HEK293 (cell line): ENCODE data around the gene TBP.

Experiments used
- CTCF ChIA-PET: fragments of 350-600 bp; formaldehyde crosslinking; extraction: SDS; loops from one replicate; lab custom pipeline; 2021; ENCODE audit warnings: antibody characterized with exemption; lab: Yijun Ruan, JAX
- POLR2A ChIA-PET: fragments of 300-600 bp; formaldehyde crosslinking; extraction: SDS; loops from one replicate; lab custom pipeline; 2020; ENCODE audit warnings: antibody characterized with exemption, inconsistent platforms; lab: Yijun Ruan, JAX
- H3K27ac ChIP-seq: fragments of 200-500 bp; sonication (Bioruptor generic); 2 replicates; pipeline ENCODE4 v1.5.1; 2014; ENCODE audit warnings: low read depth, low read length, control low read depth, inconsistent platforms; ENCODE audit errors: extremely low read depth
- H3K36me3 ChIP-seq, 2 experiments: fragments of 200-500 bp in 1 of 2; sonication (Bioruptor generic) in 1 of 2; 1 replicate in 1 of 2; 2 replicates in 1 of 2; pipeline ENCODE4 v1.5.1; 2014 to 2017; ENCODE audit warnings: inconsistent platforms in 2 of 2, low read length in 2 of 2; ENCODE audit not compliant: control insufficient read depth in 2 of 2, insufficient read depth in 1 of 2
- H3K4me1 ChIP-seq: fragments of 200-500 bp; sonication (Bioruptor generic); 2 replicates; pipeline ENCODE4 v1.5.1; 2014; ENCODE audit warnings: mild to moderate bottlenecking, low read length, inconsistent platforms; ENCODE audit not compliant: control insufficient read depth, insufficient read depth
- H3K4me3 ChIP-seq: 2 replicates; pipeline ENCODE4 v1.5.1; 2011; ENCODE audit warnings: low read depth, mild to moderate bottlenecking, control low read depth, low read length, moderate library complexity
- H3K9me3 ChIP-seq: fragments of 200-500 bp; sonication (Bioruptor generic); 2 replicates; pipeline ENCODE4 v1.5.1; 2014; ENCODE audit warnings: low read depth, low read length, inconsistent platforms; ENCODE audit not compliant: control insufficient read depth, insufficient read depth
- BCL11A ChIP-seq: fragments of 450-650 bp; formaldehyde crosslinking; IDR thresholded peaks from 2 replicates; pipeline ENCODE4 v1.5.1; 2016; ENCODE audit warnings: low read depth, missing biosample characterization, missing genetic modification characterization
- GFI1B ChIP-seq: fragments of 450-650 bp; formaldehyde crosslinking; IDR thresholded peaks from 2 replicates; pipeline ENCODE4 v1.5.1; 2016; ENCODE audit warnings: missing biosample characterization, missing genetic modification characterization
- GLIS1 ChIP-seq: fragments of 450-650 bp; formaldehyde crosslinking; IDR thresholded peaks from 2 replicates; pipeline ENCODE4 v1.5.1; 2016; ENCODE audit warnings: missing biosample characterization, missing genetic modification characterization
- KLF1 ChIP-seq: fragments of 450-650 bp; formaldehyde crosslinking; IDR thresholded peaks from 2 replicates; pipeline ENCODE4 v1.5.1; 2016; ENCODE audit warnings: missing biosample characterization, missing genetic modification characterization
- KLF10 ChIP-seq: fragments of 450-650 bp; IDR thresholded peaks from 2 replicates; pipeline ENCODE4 v1.5.1; 2018; ENCODE audit warnings: missing biosample characterization, mild to moderate bottlenecking, missing genetic modification characterization
- REPIN1 ChIP-seq: fragments of 450-650 bp; formaldehyde crosslinking; IDR thresholded peaks from 2 replicates; pipeline ENCODE4 v1.5.1; 2017; ENCODE audit warnings: missing biosample characterization, missing genetic modification characterization, low read depth
- SCRT2 ChIP-seq: fragments of 450-650 bp; formaldehyde crosslinking; IDR thresholded peaks from 2 replicates; pipeline ENCODE4 v1.5.1; 2016; ENCODE audit warnings: missing biosample characterization, missing genetic modification characterization
- WT1 ChIP-seq: fragments of 450-650 bp; formaldehyde crosslinking; IDR thresholded peaks from 2 replicates; pipeline ENCODE4 v1.5.1; 2016; ENCODE audit warnings: missing biosample characterization, missing genetic modification characterization
- ZBTB20 ChIP-seq: fragments of 450-650 bp; formaldehyde crosslinking; IDR thresholded peaks from 2 replicates; pipeline ENCODE4 v1.5.1; 2016; ENCODE audit warnings: missing biosample characterization, missing genetic modification characterization
- ZBTB48 ChIP-seq: fragments of 450-650 bp; formaldehyde crosslinking; IDR thresholded peaks from 2 replicates; pipeline ENCODE4 v1.5.1; 2016; ENCODE audit warnings: missing biosample characterization, missing genetic modification characterization
- ZFP41 ChIP-seq: fragments of 450-650 bp; formaldehyde crosslinking; IDR thresholded peaks from 2 replicates; pipeline ENCODE4 v1.5.1; 2016; ENCODE audit warnings: missing biosample characterization, missing genetic modification characterization, borderline replicate concordance
- ZNF114 ChIP-seq: fragments of 450-650 bp; formaldehyde crosslinking; IDR thresholded peaks from 2 replicates; pipeline ENCODE4 v1.5.0; 2017; ENCODE audit warnings: missing biosample characterization, missing genetic modification characterization
- ZNF175 ChIP-seq: fragments of 450-650 bp; formaldehyde crosslinking; IDR thresholded peaks from 2 replicates; pipeline ENCODE4 v1.5.1; 2016; ENCODE audit warnings: missing biosample characterization, missing genetic modification characterization
- ZNF202 ChIP-seq: fragments of 450-650 bp; formaldehyde crosslinking; IDR thresholded peaks from 2 replicates; pipeline ENCODE4 v1.5.1; 2016; ENCODE audit warnings: missing biosample characterization, missing genetic modification characterization, borderline replicate concordance
- ZNF302 ChIP-seq: fragments of 450-650 bp; formaldehyde crosslinking; IDR thresholded peaks from 2 replicates; pipeline ENCODE4 v1.5.1; 2016; ENCODE audit warnings: missing biosample characterization, missing genetic modification characterization, low read depth
- ZNF544 ChIP-seq: fragments of 450-650 bp; formaldehyde crosslinking; IDR thresholded peaks from 2 replicates; pipeline ENCODE4 v1.5.0; 2017; ENCODE audit warnings: missing biosample characterization, missing genetic modification characterization
- ZNF560 ChIP-seq: fragments of 450-650 bp; formaldehyde crosslinking; IDR thresholded peaks from 2 replicates; pipeline ENCODE4 v1.5.1; 2017; ENCODE audit warnings: missing biosample characterization, missing genetic modification characterization, borderline replicate concordance
- ZNF707 ChIP-seq: fragments of 450-650 bp; formaldehyde crosslinking; IDR thresholded peaks from 2 replicates; pipeline ENCODE4 v1.5.1; 2016; ENCODE audit warnings: missing biosample characterization, missing genetic modification characterization
- ZNF791 ChIP-seq: fragments of 450-650 bp; formaldehyde crosslinking; IDR thresholded peaks from 2 replicates; pipeline ENCODE4 v1.5.1; 2016; ENCODE audit warnings: missing biosample characterization, missing genetic modification characterization
- TF ChIP-seq, protein P1 (sequence below): fragments of 450-650 bp; formaldehyde crosslinking; IDR thresholded peaks from 2 replicates; pipeline ENCODE4 v1.5.1; 2016; ENCODE audit warnings: missing biosample characterization, missing genetic modification characterization, borderline replicate concordance
- TF ChIP-seq, protein P2 (sequence below): fragments of 450-650 bp; formaldehyde crosslinking; IDR thresholded peaks from 2 replicates; pipeline ENCODE4 v1.5.1; 2016; ENCODE audit warnings: missing biosample characterization, missing genetic modification characterization
- TF ChIP-seq, protein P3 (sequence below): fragments of 450-650 bp; formaldehyde crosslinking; IDR thresholded peaks from 2 replicates; pipeline ENCODE4 v1.5.1; 2016; ENCODE audit warnings: missing biosample characterization, missing genetic modification characterization
- TF ChIP-seq, protein P4 (sequence below): fragments of 450-650 bp; formaldehyde crosslinking; IDR thresholded peaks from 2 replicates; pipeline ENCODE4 v1.5.1; 2017; ENCODE audit warnings: missing biosample characterization, missing genetic modification characterization

TBP gene

DNA sequence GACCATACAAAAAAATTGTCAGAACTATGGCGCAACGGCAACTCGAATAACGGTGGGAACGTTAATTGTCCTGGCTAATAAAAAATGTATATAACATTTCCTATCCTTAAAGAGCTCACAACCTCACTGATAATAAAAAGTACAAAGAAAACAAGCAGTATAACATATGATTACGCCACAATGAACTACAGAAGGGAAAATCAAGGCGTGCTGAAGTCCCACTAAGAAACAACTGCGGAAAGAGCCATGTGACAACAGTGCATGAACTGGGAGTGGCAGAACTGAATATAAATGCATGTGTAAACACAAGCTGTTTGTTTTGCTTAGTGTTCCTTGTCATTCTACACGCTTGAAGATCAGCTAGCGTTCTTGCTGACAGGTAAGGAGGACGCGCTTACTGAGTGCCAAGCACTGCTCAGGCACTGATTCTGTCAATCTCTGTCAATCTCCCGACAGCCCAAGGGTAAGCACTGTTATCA lies 596 bp upstream of the TBP start:
- Histone ChIP-seq H3K9me3 (no peaks in the 10 kb centered on the region), H3K36me3 (peaks cover 2 to 50% of the 10 kb centered on the region in 2 experiments), H3K4me3 (peak overlapping the region; percentile 98), H3K4me1 (peaks cover 9% of the 10 kb centered on the region), H3K27ac (no peak overlapping the region; the same call in 1 of the 2 replicates)
- no peak for TF ChIP-seq ZNF791 (tag by site-specific recombination)
- no peak for TF ChIP-seq ZNF707
- TF ChIP-seq, protein P1, sequence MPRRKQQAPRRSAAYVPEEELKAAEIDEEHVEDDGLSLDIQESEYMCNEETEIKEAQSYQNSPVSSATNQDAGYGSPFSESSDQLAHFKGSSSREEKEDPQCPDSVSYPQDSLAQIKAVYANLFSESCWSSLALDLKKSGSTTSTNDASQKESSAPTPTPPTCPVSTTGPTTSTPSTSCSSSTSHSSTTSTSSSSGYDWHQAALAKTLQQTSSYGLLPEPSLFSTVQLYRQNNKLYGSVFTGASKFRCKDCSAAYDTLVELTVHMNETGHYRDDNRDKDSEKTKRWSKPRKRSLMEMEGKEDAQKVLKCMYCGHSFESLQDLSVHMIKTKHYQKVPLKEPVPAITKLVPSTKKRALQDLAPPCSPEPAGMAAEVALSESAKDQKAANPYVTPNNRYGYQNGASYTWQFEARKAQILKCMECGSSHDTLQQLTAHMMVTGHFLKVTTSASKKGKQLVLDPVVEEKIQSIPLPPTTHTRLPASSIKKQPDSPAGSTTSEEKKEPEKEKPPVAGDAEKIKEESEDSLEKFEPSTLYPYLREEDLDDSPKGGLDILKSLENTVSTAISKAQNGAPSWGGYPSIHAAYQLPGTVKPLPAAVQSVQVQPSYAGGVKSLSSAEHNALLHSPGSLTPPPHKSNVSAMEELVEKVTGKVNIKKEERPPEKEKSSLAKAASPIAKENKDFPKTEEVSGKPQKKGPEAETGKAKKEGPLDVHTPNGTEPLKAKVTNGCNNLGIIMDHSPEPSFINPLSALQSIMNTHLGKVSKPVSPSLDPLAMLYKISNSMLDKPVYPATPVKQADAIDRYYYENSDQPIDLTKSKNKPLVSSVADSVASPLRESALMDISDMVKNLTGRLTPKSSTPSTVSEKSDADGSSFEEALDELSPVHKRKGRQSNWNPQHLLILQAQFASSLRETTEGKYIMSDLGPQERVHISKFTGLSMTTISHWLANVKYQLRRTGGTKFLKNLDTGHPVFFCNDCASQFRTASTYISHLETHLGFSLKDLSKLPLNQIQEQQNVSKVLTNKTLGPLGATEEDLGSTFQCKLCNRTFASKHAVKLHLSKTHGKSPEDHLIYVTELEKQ (tag by site-specific recombination) = 0 out of 2 replicates have a peak, but pooled peaks have one; percentile 32
- TF ChIP-seq GFI1B = 0 out of 2 replicates have a peak, but pooled peaks have one; percentile 86
- TF ChIP-seq GLIS1 (tag by site-specific recombination) = no peak
- peak; percentile 25; the same call in 1 of the 2 replicates for TF ChIP-seq WT1 (tag by site-specific recombination)
- POLR2A ChIA-PET = interaction anchor here (0.9 to 3.1 kb wide), 7 partner anchors 12 to 802 kb away, joined by 3 to 16 read pairs (median 3); partner anchors contain the start of genes DLL1, DYNLT2, ERMARD and PDCD2
- CTCF ChIA-PET = no interaction called here

DNA sequence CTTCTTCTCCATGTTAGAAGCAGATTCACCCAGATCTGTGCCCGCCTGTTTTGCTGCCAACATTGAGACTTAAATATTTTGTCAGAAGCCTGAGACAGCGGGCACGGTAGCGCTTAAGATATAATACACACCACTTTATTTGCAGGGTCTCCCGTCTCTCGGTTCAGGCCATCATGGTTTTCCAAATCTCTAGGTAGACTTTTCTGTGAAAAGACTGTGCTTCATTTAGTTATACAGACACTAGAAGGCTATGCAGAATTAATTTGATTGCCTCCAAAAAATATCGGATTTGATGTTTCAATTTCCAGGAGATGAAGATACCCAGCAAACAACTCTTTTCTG lies 598 bp downstream of the TBP start:
- no peaks in the 10 kb centered on the region for H3K9me3 ChIP-seq
- CTCF ChIA-PET = no interaction called here
- H3K4me3 ChIP-seq = peak overlapping the region; percentile 98
- POLR2A ChIA-PET = interaction anchor here (3.1 kb wide), 1 partner anchor 29 kb away, joined by 16 read pairs; the partner anchor contains the start of gene PDCD2
- TF ChIP-seq BCL11A (tag by site-specific recombination) (no peak), ZNF202 (no peak), ZNF114 (tag by site-specific recombination) (no peak), ZFP41 (no peak), REPIN1 (no peak), ZNF544 (tag by site-specific recombination) (no peak), ZNF175 (tag by site-specific recombination) (no peak), SCRT2 (no peak), ZBTB48 (tag by site-specific recombination) (no peak), KLF10 (tag by site-specific recombination) (no peak), KLF1 (tag by site-specific recombination) (no peak), ZNF302 (no peak), ZBTB20 (tag by site-specific recombination) (no peak), ZNF560 (tag by site-specific recombination) (no peak)
- TF ChIP-seq, protein P2, sequence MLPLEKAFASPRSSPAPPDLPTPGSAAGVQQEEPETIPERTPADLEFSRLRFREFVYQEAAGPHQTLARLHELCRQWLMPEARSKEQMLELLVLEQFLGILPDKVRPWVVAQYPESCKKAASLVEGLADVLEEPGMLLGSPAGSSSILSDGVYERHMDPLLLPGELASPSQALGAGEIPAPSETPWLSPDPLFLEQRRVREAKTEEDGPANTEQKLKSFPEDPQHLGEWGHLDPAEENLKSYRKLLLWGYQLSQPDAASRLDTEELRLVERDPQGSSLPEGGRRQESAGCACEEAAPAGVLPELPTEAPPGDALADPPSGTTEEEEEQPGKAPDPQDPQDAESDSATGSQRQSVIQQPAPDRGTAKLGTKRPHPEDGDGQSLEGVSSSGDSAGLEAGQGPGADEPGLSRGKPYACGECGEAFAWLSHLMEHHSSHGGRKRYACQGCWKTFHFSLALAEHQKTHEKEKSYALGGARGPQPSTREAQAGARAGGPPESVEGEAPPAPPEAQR (tag by site-specific recombination) = no peak
- TF ChIP-seq, protein P3, sequence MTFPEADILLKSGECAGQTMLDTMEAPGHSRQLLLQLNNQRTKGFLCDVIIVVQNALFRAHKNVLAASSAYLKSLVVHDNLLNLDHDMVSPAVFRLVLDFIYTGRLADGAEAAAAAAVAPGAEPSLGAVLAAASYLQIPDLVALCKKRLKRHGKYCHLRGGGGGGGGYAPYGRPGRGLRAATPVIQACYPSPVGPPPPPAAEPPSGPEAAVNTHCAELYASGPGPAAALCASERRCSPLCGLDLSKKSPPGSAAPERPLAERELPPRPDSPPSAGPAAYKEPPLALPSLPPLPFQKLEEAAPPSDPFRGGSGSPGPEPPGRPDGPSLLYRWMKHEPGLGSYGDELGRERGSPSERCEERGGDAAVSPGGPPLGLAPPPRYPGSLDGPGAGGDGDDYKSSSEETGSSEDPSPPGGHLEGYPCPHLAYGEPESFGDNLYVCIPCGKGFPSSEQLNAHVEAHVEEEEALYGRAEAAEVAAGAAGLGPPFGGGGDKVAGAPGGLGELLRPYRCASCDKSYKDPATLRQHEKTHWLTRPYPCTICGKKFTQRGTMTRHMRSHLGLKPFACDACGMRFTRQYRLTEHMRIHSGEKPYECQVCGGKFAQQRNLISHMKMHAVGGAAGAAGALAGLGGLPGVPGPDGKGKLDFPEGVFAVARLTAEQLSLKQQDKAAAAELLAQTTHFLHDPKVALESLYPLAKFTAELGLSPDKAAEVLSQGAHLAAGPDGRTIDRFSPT (tag by site-specific recombination) = no peak
- TF ChIP-seq, protein P4, sequence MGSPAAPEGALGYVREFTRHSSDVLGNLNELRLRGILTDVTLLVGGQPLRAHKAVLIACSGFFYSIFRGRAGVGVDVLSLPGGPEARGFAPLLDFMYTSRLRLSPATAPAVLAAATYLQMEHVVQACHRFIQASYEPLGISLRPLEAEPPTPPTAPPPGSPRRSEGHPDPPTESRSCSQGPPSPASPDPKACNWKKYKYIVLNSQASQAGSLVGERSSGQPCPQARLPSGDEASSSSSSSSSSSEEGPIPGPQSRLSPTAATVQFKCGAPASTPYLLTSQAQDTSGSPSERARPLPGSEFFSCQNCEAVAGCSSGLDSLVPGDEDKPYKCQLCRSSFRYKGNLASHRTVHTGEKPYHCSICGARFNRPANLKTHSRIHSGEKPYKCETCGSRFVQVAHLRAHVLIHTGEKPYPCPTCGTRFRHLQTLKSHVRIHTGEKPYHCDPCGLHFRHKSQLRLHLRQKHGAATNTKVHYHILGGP (tag by site-specific recombination) = no peak
- H3K27ac ChIP-seq = peak overlapping the region; percentile 60
- H3K4me1 ChIP-seq = peaks cover 9% of the 10 kb centered on the region
- H3K36me3 ChIP-seq = peaks cover 7 to 50% of the 10 kb centered on the region in 2 experiments
